ENCODE data around the gene SOX18. TPM values are rescaled to one million over a fixed set of nuclear protein-coding genes. Genes with fewer than 3 reads are reported as not detected.

Gene SOX18
- total and polyA plus RNA-seq, 2 of the 13 experiments (the other 11 are each of a cell fraction or from before 2014, with no cell fraction given) = 1.6 to 1.9 TPM

DNA sequence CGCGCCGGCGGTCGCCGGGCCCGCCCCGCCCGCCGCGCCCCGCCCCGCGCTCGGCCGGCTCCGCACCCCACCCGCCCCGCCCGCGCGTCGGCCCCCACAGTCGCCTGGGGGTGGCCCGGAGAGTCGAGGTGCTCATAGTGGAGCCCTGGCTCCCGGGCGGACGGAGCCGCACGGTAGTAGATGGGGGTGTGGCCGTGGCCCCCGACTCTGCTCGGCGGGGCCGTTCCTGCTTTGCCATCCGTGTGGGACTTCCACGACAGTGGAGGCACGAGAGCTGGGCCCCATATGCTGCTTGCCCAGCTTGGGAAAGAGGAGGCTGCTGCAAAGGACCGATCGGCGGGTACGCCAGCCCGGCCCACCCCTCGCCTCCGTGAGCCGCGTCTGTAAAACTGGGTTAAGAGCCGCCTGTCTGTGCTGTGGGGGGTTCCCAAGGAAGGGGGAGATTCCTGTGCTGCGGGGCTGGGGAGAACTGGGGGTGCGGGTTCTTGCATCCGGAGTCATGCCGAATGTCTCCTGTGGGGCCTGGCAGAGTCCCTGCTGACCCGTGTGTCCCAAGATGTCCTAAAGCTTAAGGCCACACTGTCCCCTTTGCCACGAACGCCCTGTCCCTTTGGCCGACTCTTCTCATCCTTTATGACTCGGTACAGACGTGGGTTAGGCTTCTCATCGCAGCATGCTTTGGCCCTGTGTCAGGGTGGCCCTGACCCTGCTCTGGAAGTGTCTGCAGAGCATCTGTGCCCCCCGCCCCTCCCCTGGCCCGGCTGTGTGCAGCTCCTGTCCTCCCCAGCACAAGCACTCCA, 30.8 kb upstream of the SOX18 start, which contains the start of gene OPRL1 (continued):
- 0 out of 2 replicates have a peak, but pooled peaks have one; percentile 43 for TF ChIP-seq SAFB2 (CRISPR knock-in tag; IDR thresholded peaks at IDR 0.05; ENCODE audit: borderline replicate concordance, low read depth)
- TF ChIP-seq ZNF709 (CRISPR knock-in tag; IDR thresholded peaks at IDR 0.05) = 0 out of 2 replicates have a peak, but pooled peaks have one; percentile 11
- 0 out of 2 replicates have a peak, but pooled peaks have one; percentile 36 for TF ChIP-seq ZNF317 (CRISPR knock-in tag; IDR thresholded peaks at IDR 0.05)
- TF ChIP-seq NFYB (CRISPR knock-in tag; IDR thresholded peaks at IDR 0.05) = 0 out of 2 replicates have a peak, but pooled peaks have one; percentile 14
- TF ChIP-seq, protein P1, sequence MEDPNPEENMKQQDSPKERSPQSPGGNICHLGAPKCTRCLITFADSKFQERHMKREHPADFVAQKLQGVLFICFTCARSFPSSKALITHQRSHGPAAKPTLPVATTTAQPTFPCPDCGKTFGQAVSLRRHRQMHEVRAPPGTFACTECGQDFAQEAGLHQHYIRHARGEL (CRISPR knock-in tag; IDR thresholded peaks at IDR 0.05) = peak; percentile 81; the same call in 1 of the 2 replicates
- no peak for TF ChIP-seq GPN1 (CRISPR knock-in tag; IDR thresholded peaks at IDR 0.05; ENCODE audit: borderline replicate concordance)
- TF ChIP-seq TARDBP (CRISPR knock-in tag; IDR thresholded peaks at IDR 0.05) = peak; percentile 50; the same call in 1 of the 2 replicates
- peak; percentile 15; the same call in 1 of the 2 replicates for TF ChIP-seq ZNF777 (CRISPR knock-in tag; IDR thresholded peaks at IDR 0.05)
- TF ChIP-seq DR1 (CRISPR knock-in tag; IDR thresholded peaks at IDR 0.05) = peak; percentile 51; the same call in 1 of the 2 replicates
- peak; percentile 62; the same call in 1 of the 2 replicates for TF ChIP-seq ZNF678 (CRISPR knock-in tag; IDR thresholded peaks at IDR 0.05)
- TF ChIP-seq, protein P2, sequence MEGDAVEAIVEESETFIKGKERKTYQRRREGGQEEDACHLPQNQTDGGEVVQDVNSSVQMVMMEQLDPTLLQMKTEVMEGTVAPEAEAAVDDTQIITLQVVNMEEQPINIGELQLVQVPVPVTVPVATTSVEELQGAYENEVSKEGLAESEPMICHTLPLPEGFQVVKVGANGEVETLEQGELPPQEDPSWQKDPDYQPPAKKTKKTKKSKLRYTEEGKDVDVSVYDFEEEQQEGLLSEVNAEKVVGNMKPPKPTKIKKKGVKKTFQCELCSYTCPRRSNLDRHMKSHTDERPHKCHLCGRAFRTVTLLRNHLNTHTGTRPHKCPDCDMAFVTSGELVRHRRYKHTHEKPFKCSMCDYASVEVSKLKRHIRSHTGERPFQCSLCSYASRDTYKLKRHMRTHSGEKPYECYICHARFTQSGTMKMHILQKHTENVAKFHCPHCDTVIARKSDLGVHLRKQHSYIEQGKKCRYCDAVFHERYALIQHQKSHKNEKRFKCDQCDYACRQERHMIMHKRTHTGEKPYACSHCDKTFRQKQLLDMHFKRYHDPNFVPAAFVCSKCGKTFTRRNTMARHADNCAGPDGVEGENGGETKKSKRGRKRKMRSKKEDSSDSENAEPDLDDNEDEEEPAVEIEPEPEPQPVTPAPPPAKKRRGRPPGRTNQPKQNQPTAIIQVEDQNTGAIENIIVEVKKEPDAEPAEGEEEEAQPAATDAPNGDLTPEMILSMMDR (CRISPR knock-in tag; IDR thresholded peaks at IDR 0.05) = 0 out of 2 replicates have a peak, but pooled peaks have one; percentile 8
- TF ChIP-seq PITX1 (CRISPR knock-in tag; IDR thresholded peaks at IDR 0.05) = peak; percentile 11; the same call in 1 of the 2 replicates
- TF ChIP-seq ETV6 (CRISPR knock-in tag; conservative IDR thresholded peaks at IDR 0.05) = 0 out of 2 replicates have a peak, but pooled peaks have one; percentile 38
- TF ChIP-seq, protein P3, sequence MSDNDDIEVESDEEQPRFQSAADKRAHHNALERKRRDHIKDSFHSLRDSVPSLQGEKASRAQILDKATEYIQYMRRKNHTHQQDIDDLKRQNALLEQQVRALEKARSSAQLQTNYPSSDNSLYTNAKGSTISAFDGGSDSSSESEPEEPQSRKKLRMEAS (IDR thresholded peaks at IDR 0.05) = peak; percentile 14; the same call in 1 of the 2 replicates
- TF ChIP-seq ETV5 (CRISPR knock-in tag; IDR thresholded peaks at IDR 0.05; ENCODE audit: borderline replicate concordance) = peak; percentile 30; the same call in 1 of the 2 replicates
- TF ChIP-seq, protein P4, sequence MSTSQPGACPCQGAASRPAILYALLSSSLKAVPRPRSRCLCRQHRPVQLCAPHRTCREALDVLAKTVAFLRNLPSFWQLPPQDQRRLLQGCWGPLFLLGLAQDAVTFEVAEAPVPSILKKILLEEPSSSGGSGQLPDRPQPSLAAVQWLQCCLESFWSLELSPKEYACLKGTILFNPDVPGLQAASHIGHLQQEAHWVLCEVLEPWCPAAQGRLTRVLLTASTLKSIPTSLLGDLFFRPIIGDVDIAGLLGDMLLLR (CRISPR knock-in tag; IDR thresholded peaks at IDR 0.05) = peak; percentile 72
- peak; percentile 25; the same call in 1 of the 2 replicates for TF ChIP-seq TAF1 (CRISPR knock-in tag; IDR thresholded peaks at IDR 0.05)
- TF ChIP-seq RFXAP (CRISPR knock-in tag; IDR thresholded peaks at IDR 0.05; ENCODE audit: borderline replicate concordance) = no peak
- TF ChIP-seq RNF2 (conservative IDR thresholded peaks at IDR 0.05; ENCODE audit: low read depth) = 0 out of 2 replicates have a peak, but pooled peaks have one; percentile 23
- TF ChIP-seq, protein P5, sequence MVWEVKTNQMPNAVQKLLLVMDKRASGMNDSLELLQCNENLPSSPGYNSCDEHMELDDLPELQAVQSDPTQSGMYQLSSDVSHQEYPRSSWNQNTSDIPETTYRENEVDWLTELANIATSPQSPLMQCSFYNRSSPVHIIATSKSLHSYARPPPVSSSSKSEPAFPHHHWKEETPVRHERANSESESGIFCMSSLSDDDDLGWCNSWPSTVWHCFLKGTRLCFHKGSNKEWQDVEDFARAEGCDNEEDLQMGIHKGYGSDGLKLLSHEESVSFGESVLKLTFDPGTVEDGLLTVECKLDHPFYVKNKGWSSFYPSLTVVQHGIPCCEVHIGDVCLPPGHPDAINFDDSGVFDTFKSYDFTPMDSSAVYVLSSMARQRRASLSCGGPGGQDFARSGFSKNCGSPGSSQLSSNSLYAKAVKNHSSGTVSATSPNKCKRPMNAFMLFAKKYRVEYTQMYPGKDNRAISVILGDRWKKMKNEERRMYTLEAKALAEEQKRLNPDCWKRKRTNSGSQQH (CRISPR knock-in tag; IDR thresholded peaks at IDR 0.05; ENCODE audit: low read depth) = peak; percentile 72; the same call in 1 of the 2 replicates
- peak; percentile 82; the same call in 1 of the 2 replicates for TF ChIP-seq ZNF44 (CRISPR knock-in tag; IDR thresholded peaks at IDR 0.05)
- TF ChIP-seq, protein P6, sequence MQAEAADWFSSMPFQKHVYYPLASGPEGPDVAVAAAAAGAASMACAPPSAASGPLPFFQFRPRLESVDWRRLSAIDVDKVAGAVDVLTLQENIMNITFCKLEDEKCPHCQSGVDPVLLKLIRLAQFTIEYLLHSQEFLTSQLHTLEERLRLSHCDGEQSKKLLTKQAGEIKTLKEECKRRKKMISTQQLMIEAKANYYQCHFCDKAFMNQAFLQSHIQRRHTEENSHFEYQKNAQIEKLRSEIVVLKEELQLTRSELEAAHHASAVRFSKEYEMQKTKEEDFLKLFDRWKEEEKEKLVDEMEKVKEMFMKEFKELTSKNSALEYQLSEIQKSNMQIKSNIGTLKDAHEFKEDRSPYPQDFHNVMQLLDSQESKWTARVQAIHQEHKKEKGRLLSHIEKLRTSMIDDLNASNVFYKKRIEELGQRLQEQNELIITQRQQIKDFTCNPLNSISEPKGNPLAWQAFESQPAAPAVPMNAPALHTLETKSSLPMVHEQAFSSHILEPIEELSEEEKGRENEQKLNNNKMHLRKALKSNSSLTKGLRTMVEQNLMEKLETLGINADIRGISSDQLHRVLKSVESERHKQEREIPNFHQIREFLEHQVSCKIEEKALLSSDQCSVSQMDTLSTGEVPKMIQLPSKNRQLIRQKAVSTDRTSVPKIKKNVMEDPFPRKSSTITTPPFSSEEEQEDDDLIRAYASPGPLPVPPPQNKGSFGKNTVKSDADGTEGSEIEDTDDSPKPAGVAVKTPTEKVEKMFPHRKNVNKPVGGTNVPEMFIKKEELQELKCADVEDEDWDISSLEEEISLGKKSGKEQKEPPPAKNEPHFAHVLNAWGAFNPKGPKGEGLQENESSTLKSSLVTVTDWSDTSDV (CRISPR knock-in tag; IDR thresholded peaks at IDR 0.05) = peak; percentile 78; the same call in 1 of the 2 replicates

All from HepG2 (cell line).